Measurements from ENCODE around the gene LHX2. TPM values are rescaled to one million over a fixed set of nuclear protein-coding genes. Genes with fewer than 3 reads are reported as not detected.

Gene LHX2
- polyA plus RNA-seq, 3 donors, result 0.16 to 0.22 (median 0.21) TPM

GRCh38 chr9:124054582-124055227, 43.1 kb downstream of the LHX2 start:
- no peak for DNase-seq

GRCh38 chr9:124060844-124061605, 49.5 kb downstream of the LHX2 start:
- no peak for DNase-seq

- no peak for DNase-seq
Measured at GRCh38 chr9:124062172-124062571, 50.6 kb downstream of the LHX2 start.

GRCh38 chr9:124066783-124067577, 55.4 kb downstream of the LHX2 start:
- no peak for DNase-seq

- DNase-seq, result no peak
Measured at GRCh38 chr9:124068251-124068650, 56.7 kb downstream of the LHX2 start.

- DNase-seq, result no peak
Measured at GRCh38 chr9:124074746-124075145, 63.2 kb downstream of the LHX2 start.

GRCh38 chr9:124075761-124076160, 64.2 kb downstream of the LHX2 start:
- no peak for DNase-seq

- DNase-seq, result no peak
Measured at GRCh38 chr9:124077915-124078572, 66.5 kb downstream of the LHX2 start.

- no peak for DNase-seq
Measured at GRCh38 chr9:124078641-124079040, 67.1 kb downstream of the LHX2 start.

GRCh38 chr9:124079176-124079925, 67.8 kb downstream of the LHX2 start:
- DNase-seq, result no peak

- no peak for DNase-seq
Measured at GRCh38 chr9:124082622-124083021, 71.1 kb downstream of the LHX2 start.

Other genes starting within 250 kb of the LHX2 start
- 10 to 100 TPM; 21.6 to 23.3 (median 22.8) TPM for gene DENND1A, start 81.6 kb upstream of the LHX2 start, polyA plus RNA-seq (ENCODE audit: insufficient read length in 3 of 3)
- 10 to 100 TPM; 27.6 to 34.9 (median 29.6) TPM for gene NEK6, start 246.2 kb downstream of the LHX2 start, polyA plus RNA-seq (ENCODE audit: insufficient read length in 3 of 3)

Data from renal pelvis (tissue), 4 donors.